ENCODE data around the gene ETFB. TPM values are rescaled to one million over a fixed set of nuclear protein-coding genes. Genes with fewer than 3 reads are reported as not detected.

The ETFB gene
- polyA plus RNA-seq, 1 of the 3 experiments (the other 2 are of a cell fraction), result 169 TPM

DNA sequence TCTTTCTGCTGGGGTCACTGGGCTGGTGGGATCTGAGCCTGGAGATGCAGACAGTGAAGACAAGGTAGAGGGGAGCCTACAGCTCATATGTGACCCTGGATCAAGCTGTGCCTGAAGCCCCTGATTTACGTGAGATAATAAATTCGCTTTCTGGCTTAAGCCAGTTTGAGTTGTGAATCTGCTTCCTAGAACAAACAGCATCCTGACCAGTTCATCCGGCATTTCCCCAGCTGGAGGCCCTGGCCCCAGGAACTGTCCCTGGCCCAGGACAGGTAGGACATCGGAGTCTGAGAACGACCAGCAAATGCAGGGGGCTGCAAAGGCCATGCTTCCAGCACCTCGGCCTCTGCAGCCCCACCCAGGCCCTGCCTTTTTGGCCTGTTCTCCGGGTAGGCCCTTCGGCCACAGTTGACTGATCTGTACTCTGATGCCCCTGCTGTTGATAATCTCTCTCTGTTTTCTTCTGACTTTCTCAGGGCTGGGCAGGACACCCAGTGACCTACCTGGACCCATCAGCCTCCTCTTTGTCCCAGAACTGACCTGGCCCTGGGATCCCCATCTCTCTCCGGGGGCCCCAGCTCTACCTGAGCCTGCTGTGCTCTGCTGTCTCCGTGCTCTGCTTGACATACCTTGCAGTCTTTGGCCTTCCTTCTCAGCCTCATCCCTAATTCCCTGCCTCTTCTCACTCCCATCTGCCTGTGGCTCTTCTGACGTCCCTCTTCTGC, 14.8 kb downstream of the ETFB start:
- Histone ChIP-seq H3K4me2 (no peak overlapping the region), H3K4me3 (ENCODE audit: low read depth in 2 of 2, low read length in 1 of 2) (no peak overlapping the region), H3K9me3 (no peaks in the 10 kb centered on the region), H3K79me2 (ENCODE audit: insufficient read depth) (no peaks in the 10 kb centered on the region), H3K4me1 (ENCODE audit: control insufficient read depth in 1 of 2, insufficient read depth in 2 of 2, low read depth in 1 of 2, low read length in 1 of 2) (no peaks in the 10 kb centered on the region; a peak in 1 of 4 replicates), H4K20me1 (ENCODE audit: insufficient read depth) (no peaks in the 10 kb centered on the region), H3K27me3 (ENCODE audit: insufficient read depth) (no peaks in the 10 kb centered on the region), H3F3A (replicated peaks; ENCODE audit: insufficient read depth) (no peaks in the 10 kb centered on the region), H3K9me2 (no peaks in the 10 kb centered on the region), H3K9ac (no peak overlapping the region), H3K27ac (ENCODE audit: low read depth in 2 of 2, low read length in 1 of 2) (no peak overlapping the region), H2AFZ (ENCODE audit: low read depth) (no peak overlapping the region), H3K36me3 (replicated peaks in 1 of 2; ENCODE audit: control insufficient read depth in 1 of 2, insufficient read depth in 2 of 2, low read length in 1 of 2) (no peaks in the 10 kb centered on the region)
- DNase-seq, result no peak
- CTCF ChIA-PET, result interaction anchor here (0.9 to 1.4 kb wide), 4 partner anchors 10 to 46 kb away, joined by 3 to 4 read pairs (median 4); partner anchors contain the start of gene VSIG10L
- TF ChIP-seq MEF2A (IDR thresholded peaks at IDR 0.05; ENCODE audit: borderline replicate concordance, low read depth), result no peak
- WGBS (ENCODE audit: low lambda C conversion rate), result 94% methylated on average over 11 of the region's 11 CpGs
- POLR2A ChIA-PET, result no interaction called here

GRCh38 chr19:51347209-51347928, 18.8 kb downstream of the ETFB start:
- Histone ChIP-seq H3F3A (replicated peaks; ENCODE audit: insufficient read depth) (no peaks in the 10 kb centered on the region), H4K20me1 (ENCODE audit: insufficient read depth) (no peaks in the 10 kb centered on the region), H3K9ac (no peak overlapping the region), H3K27ac (ENCODE audit: low read depth in 2 of 2, low read length in 1 of 2) (no peak overlapping the region), H2AFZ (ENCODE audit: low read depth) (no peak overlapping the region), H3K9me3 (no peaks in the 10 kb centered on the region), H3K4me1 (ENCODE audit: control insufficient read depth in 1 of 2, insufficient read depth in 2 of 2, low read depth in 1 of 2, low read length in 1 of 2) (no peaks in the 10 kb centered on the region), H3K9me2 (no peaks in the 10 kb centered on the region), H3K79me2 (ENCODE audit: insufficient read depth) (no peaks in the 10 kb centered on the region), H3K27me3 (ENCODE audit: insufficient read depth) (no peaks in the 10 kb centered on the region), H3K4me3 (ENCODE audit: low read depth in 2 of 2, low read length in 1 of 2) (no peak overlapping the region), H3K36me3 (replicated peaks in 1 of 2; ENCODE audit: control insufficient read depth in 1 of 2, insufficient read depth in 2 of 2, low read length in 1 of 2) (no peaks in the 10 kb centered on the region), H3K4me2 (no peak overlapping the region)
- TF ChIP-seq JUND (IDR thresholded peaks at IDR 0.05) (no peak), GATA2 (CRISPR knock-in tag; IDR thresholded peaks at IDR 0.05) (no peak), SMC3 (IDR thresholded peaks at IDR 0.05; ENCODE audit: low read depth, low read length) (no peak), NRF1 (IDR thresholded peaks at IDR 0.05; ENCODE audit: low read depth, low read length) (no peak), RXRA (IDR thresholded peaks at IDR 0.05; ENCODE audit: borderline replicate concordance, low read depth) (no peak), MXI1 (IDR thresholded peaks at IDR 0.05; ENCODE audit: low read depth, low read length) (no peak), NFIC (IDR thresholded peaks at IDR 0.05; ENCODE audit: borderline replicate concordance) (no peak), POLR2AphosphoS5 (IDR thresholded peaks at IDR 0.05; ENCODE audit: low read depth, low read length) (no peak), TAF1 (IDR thresholded peaks at IDR 0.05; ENCODE audit: borderline replicate concordance, low read depth, low read length) (no peak), YY1 (IDR thresholded peaks at IDR 0.05; ENCODE audit: low read depth) (no peak), FOXJ3 (CRISPR knock-in tag; IDR thresholded peaks at IDR 0.05) (no peak), TCF12 (IDR thresholded peaks at IDR 0.05) (no peak), RFX5 (IDR thresholded peaks at IDR 0.05; ENCODE audit: low read length) (no peak), ELF1 (IDR thresholded peaks at IDR 0.05) (no peak), GABPA (IDR thresholded peaks at IDR 0.05; ENCODE audit: low read depth) (no peak), EZH2phosphoT487 (IDR thresholded peaks at IDR 0.05; ENCODE audit: borderline replicate concordance, low read depth) (no peak), FOXM1 (IDR thresholded peaks at IDR 0.05; ENCODE audit: low read depth) (no peak)
- TF ChIP-seq, protein P1, sequence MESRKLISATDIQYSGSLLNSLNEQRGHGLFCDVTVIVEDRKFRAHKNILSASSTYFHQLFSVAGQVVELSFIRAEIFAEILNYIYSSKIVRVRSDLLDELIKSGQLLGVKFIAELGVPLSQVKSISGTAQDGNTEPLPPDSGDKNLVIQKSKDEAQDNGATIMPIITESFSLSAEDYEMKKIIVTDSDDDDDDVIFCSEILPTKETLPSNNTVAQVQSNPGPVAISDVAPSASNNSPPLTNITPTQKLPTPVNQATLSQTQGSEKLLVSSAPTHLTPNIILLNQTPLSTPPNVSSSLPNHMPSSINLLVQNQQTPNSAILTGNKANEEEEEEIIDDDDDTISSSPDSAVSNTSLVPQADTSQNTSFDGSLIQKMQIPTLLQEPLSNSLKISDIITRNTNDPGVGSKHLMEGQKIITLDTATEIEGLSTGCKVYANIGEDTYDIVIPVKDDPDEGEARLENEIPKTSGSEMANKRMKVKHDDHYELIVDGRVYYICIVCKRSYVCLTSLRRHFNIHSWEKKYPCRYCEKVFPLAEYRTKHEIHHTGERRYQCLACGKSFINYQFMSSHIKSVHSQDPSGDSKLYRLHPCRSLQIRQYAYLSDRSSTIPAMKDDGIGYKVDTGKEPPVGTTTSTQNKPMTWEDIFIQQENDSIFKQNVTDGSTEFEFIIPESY (IDR thresholded peaks at IDR 0.05; ENCODE audit: borderline replicate concordance, low read depth), result no peak
- ChIA-PET CTCF (interaction anchor here (0.7 to 1.2 kb wide), 2 partner anchors 9 to 74 kb away, joined by 3 read pairs; no protein-coding TSS in a partner anchor), POLR2A (no interaction called here)
- no peak for DNase-seq
- WGBS (ENCODE audit: low lambda C conversion rate), result 80% methylated on average over 10 of the region's 10 CpGs
